Measurements from ENCODE around the gene GJC2.

- TF ChIP-seq CTCF (IDR thresholded peaks at IDR 0.05) (no peak), POLR2A (IDR thresholded peaks at IDR 0.05) (no peak), POLR2AphosphoS5 (IDR thresholded peaks at IDR 0.05) (no peak)
These were observed 8.0 kb downstream of the GJC2 start for GRCh38 chr1:228157729-228158126.
